Measurements from ENCODE around the gene DPP6.

Gene DPP6

GRCh38 chr7:154679379-154680053 is 627.3 kb downstream of the DPP6 start:
- no peak for DNase-seq

GRCh38 chr7:154680894-154681659 is 628.9 kb downstream of the DPP6 start:
- no peak for DNase-seq

GRCh38 chr7:154682003-154682402 is 629.8 kb downstream of the DPP6 start:
- no peak for DNase-seq

DNA sequence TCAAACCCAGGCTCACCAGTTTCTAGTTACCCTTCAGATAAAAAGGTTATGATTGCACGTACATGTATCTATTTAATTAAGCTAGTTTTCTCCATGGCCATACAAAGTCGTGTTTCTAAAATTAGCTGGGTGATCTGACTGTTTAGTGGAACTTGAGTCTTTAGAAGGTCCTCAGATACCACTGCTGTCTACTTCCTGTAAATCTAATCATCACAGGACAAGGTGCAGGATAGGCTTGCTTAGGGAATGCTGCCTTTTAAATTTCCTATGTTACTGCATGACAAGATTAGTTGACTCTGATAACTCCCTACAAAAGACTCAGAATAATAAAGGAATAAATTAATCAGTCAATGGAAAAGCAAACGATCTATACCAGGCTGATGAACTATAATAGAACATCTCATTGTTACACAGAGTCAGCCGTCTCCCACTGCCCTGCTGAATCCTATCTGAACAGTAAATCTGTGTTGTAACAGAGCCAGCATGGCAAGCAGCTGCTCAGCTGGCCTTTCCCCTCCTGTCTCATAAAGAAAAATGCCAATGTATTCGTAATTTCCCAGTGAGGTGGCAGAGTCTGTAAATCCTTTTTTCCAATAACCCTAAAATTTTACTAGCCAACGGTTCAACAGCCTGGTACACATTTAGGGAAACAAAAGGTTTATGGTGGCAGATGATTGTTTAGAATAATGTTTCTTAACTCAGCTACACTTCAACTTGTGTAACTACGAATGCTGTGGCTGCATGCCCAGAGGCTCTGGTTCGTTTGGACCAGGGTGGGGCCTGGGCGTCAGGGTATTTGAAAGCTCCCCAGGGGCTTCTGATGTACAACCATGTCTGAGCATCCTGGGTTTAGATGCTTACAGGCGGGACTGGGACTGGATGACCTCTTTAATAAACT is 632.7 kb downstream of the DPP6 start:
- DNase-seq, result no peak

GRCh38 chr7:154685564-154685901 is 633.3 kb downstream of the DPP6 start:
- no peak for DNase-seq

- DNase-seq, result no peak
These were observed 634.1 kb downstream of the DPP6 start for GRCh38 chr7:154686305-154686704.

GRCh38 chr7:154688952-154689351 is 636.8 kb downstream of the DPP6 start:
- DNase-seq, result no peak

DNA sequence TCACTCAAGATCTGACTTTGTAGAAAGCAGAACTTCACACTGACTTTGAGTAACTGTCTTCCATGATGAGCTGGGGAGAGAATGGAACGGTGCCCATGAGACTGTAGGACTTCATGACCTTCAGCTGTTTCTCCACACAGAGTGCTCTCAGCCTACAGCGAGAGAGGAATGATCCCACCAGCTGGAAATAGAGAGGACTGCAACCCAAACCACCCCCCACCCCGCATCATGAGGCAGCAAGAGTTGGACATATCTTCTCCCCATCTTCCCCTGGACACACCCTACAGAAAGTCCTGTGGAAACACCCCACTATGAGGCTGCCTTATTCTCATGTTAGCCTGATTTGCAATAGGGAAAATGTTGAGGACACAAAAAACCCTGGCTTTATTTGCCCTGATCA is 638.2 kb downstream of the DPP6 start:
- DNase-seq, result no peak

GRCh38 chr7:154693661-154694060 is 641.5 kb downstream of the DPP6 start:
- no peak for DNase-seq

- DNase-seq, result no peak
These were observed 643.6 kb downstream of the DPP6 start for GRCh38 chr7:154695836-154696235.

- no peak for DNase-seq
These were observed 644.4 kb downstream of the DPP6 start for GRCh38 chr7:154696556-154696955.

- DNase-seq, result no peak
These were observed 646.6 kb downstream of the DPP6 start for GRCh38 chr7:154698726-154699291.

GRCh38 chr7:154699417-154699816 is 647.2 kb downstream of the DPP6 start:
- no peak for DNase-seq

GRCh38 chr7:154709840-154710520 is 657.8 kb downstream of the DPP6 start:
- no peak for DNase-seq

GRCh38 chr7:154720016-154720415 is 667.8 kb downstream of the DPP6 start:
- DNase-seq, result no peak

DNA sequence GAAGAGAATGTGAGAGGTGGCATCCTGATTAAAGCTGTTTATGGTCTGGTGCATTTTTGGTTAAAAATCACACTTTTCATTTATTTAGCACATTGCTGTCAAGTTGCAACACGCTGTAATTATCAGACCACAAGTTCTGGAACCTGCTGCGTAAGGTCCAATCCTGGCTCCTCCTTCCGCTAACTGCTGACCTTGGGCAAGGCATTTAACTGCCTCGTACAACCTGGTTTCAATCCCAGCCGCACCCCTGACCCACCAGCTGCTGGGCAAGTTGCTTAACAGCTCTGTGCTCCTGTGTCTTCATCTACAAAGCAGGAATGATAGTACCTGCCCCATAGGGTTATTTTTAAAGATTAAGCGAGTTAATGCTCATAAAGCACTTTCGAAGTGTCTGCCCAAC is 668.9 kb downstream of the DPP6 start:
- DNase-seq, result no peak

DNA sequence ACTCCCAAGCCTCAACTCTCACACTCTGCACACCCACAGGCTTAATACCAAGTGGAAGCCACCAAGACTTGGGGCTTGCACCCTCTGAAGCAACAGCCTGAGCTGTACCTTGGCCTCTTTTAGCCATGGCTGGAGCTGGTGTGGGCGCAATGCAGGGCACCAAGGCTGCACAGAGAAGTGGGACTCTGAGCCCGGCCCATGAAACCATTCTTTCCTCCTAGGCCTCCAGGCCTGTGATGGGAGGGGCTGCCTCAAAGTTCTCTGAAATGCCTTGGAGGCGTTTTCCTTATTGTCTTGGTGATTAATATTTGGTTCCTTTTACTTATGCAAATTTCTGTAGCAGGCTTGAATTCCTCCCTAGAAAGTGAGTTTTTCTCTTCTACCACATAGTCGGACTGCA is 674.2 kb downstream of the DPP6 start:
- DNase-seq, result no peak

GRCh38 chr7:154729056-154729455 is 676.9 kb downstream of the DPP6 start:
- DNase-seq, result no peak

DNA sequence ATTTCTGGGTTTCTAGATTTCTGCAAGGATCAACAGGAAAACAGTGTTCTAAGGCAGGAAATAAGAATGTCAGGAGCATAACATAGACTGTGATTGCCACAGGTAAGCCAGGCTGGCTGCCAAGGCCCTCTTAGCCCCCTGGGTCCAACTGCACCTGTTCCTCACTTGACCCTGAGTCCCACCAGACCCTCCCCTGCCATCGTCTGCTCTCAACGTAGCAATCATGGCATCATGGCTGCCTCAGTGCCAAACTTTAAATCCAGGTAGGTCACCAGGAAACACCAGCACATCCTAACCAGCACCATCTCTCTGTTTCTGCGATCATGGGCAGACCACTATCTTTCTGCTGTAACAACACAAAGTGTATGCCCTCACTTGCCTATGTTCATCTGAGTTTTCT is 683.6 kb downstream of the DPP6 start:
- no peak for DNase-seq

DNA sequence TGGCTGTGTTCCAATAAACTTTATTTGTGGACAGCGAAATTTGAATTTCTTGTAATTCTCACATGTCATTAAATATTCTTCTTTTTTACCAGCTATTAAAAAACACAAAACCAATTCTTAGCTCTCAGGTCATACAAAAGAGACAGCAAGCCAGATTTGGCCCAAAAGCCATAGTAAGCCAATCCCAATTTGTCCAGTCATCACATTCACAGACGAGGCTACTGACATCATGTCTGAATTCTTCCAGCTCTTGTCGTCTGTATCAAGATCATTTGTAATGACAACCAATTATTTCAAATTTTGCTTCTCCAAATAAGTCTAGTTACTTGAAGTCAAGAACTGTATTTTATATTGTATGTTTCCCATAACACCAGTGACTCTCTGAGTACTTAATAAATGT is 684.2 kb downstream of the DPP6 start:
- no peak for DNase-seq

DNA sequence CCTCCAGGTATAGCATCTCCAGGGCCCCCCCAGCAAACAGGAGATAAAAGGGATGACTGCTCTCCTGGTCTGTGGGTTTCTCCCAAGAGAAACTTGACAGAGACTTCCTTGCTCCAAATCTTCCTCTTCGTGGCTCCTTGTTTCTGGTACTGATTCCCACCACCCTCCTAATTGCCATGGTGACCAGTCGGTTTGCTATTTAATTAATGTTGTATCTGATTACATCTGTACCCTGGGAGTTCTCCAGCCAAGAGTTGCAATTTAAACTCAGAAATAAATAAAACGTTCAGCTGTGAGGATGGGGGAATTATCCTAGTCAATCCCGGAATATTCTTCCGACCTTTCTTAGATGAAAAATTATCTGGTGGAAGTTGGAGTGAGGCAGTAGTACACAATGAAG is 686.0 kb downstream of the DPP6 start:
- no peak for DNase-seq

DNA sequence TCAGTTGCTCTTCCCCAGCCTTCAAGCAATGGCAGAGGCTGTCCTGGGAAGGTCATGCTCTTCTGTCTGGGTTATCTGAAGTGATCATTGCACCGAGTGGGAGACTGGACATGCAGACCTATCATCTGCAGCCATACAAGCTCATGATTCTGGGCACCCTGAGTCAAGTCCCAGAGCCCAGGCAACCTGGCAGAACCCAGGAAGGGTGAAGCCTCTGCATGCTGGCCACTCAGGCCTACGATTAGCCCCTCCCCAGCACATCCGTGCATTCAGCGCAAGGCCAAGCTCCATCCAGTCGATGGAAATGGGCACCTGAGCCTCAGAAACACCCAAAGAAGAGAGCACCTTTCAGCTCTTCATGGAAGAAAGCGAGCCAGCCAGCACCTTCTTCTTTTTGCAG is 688.9 kb downstream of the DPP6 start:
- no peak for DNase-seq

DNA sequence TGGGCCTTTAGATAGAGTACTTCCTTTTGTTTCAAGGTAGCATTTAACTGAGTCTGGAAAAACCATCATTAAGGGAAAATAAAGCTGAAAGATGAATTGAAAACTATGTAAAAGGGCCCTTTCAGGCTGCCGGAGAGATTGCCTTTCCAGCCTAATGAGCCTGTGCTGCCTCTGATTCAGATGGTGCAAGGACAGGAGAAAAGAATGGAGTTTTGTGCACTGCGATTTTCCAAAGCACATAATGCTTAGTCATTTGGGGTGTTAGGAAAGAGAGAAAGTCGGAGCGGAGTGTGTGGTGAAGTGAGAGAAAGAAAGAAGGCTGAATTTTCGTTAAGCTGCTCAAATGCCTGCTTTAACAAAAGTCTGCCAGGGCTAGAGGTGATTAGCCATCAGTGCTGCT is 691.0 kb downstream of the DPP6 start:
- no peak for DNase-seq
